NCI-H82 (cell line): Measurements from ENCODE around the gene VWA5A.

ENCODE experiments used
- DNase-seq: peaks from one replicate; lab custom pipeline; 2025; lab: John Stamatoyannopoulos, UW

The VWA5A gene

GRCh38 chr11:124170801-124171586, 55.7 kb downstream of the VWA5A start:
- no peak for DNase-seq

GRCh38 chr11:124172101-124172500, 56.9 kb downstream of the VWA5A start:
- DNase-seq, result peak; percentile 35

- no peak for DNase-seq
Observed at GRCh38 chr11:124172599-124172998, 57.3 kb downstream of the VWA5A start.

- peak; percentile 42 for DNase-seq
Observed at GRCh38 chr11:124174001-124174583, 58.8 kb downstream of the VWA5A start.

GRCh38 chr11:124176925-124177715, 61.9 kb downstream of the VWA5A start:
- no peak for DNase-seq

- DNase-seq, result no peak
Observed at GRCh38 chr11:124179310-124179709, 64.1 kb downstream of the VWA5A start.

GRCh38 chr11:124183068-124183467, 67.8 kb downstream of the VWA5A start, which contains the start of gene OR10D3:
Gene OR10D3 (plus strand): TSS chr11:124183345. CDS start chr11:124185270, 1,925 bp downstream.
- DNase-seq, result no peak

- DNase-seq, result peak; percentile 60
Observed at GRCh38 chr11:124190298-124191139, 75.3 kb downstream of the VWA5A start.

- DNase-seq, result no peak
Observed at GRCh38 chr11:124193221-124194010, 78.2 kb downstream of the VWA5A start.

GRCh38 chr11:124194293-124195188, 79.3 kb downstream of the VWA5A start:
- peak; percentile 13 for DNase-seq

- peak; percentile 80 for DNase-seq
Observed at GRCh38 chr11:124195189-124195734, 80.0 kb downstream of the VWA5A start.
